WI38 (cell line): Measurements from ENCODE around the gene GPC5.

Experiments
- H3K4me3 ChIP-seq: 2 replicates; pipeline ENCODE4 v1.5.1; 2011; ENCODE audit warnings: low read depth, mild to moderate bottlenecking, control low read depth, low read length
- CTCF ChIP-seq: IDR thresholded peaks from 2 replicates; pipeline ENCODE4 v1.5.1; 2012; ENCODE audit warnings: low read depth, mild to moderate bottlenecking, control low read depth, low read length

Gene GPC5

GRCh38 chr13:91648012-91648411 is 249.6 kb downstream of the GPC5 start:
- no peak for TF ChIP-seq CTCF
- H3K4me3 ChIP-seq = no peak overlapping the region

- no peak overlapping the region for H3K4me3 ChIP-seq
- no peak for TF ChIP-seq CTCF
Measured at GRCh38 chr13:91649456-91649855, 251.0 kb downstream of the GPC5 start.

GRCh38 chr13:91652404-91653301 is 254.2 kb downstream of the GPC5 start:
- TF ChIP-seq CTCF = no peak

GRCh38 chr13:91655731-91656130 is 257.3 kb downstream of the GPC5 start:
- H3K4me3 ChIP-seq = no peak overlapping the region
- no peak for TF ChIP-seq CTCF

More at GRCh38 chr13:91652404-91653301, 254.2 kb downstream of the GPC5 start:
- H3K4me3 ChIP-seq = no peak overlapping the region

- TF ChIP-seq CTCF = no peak
- no peak overlapping the region for H3K4me3 ChIP-seq
Measured at GRCh38 chr13:91657283-91657682, 258.9 kb downstream of the GPC5 start.

GRCh38 chr13:91659256-91660075 is 261.0 kb downstream of the GPC5 start:
- no peak for TF ChIP-seq CTCF
- no peak overlapping the region for H3K4me3 ChIP-seq

- TF ChIP-seq CTCF = no peak
- no peak overlapping the region for H3K4me3 ChIP-seq
Measured at GRCh38 chr13:91660076-91660415, 261.6 kb downstream of the GPC5 start.
